MM.1S (cell line): Measurements from ENCODE around the gene C1orf74.

Experiments
- CTCF ChIP-seq: fragments of 300-600 bp; sonication (generic); IDR thresholded peaks from 2 replicates; pipeline ENCODE4 v1.5.1; 2016; ENCODE audit warnings: antibody characterized with exemption, low read length, mixed read lengths
- EZH2 ChIP-seq: fragments of 300-600 bp; sonication (generic); optimal IDR thresholded peaks from 2 replicates; pipeline ENCODE3; 2017; ENCODE audit warnings: low read depth, mild to moderate bottlenecking, antibody characterized with exemption, low read length, mixed read lengths
- EZH2phosphoT487 ChIP-seq: fragments of 300-600 bp; sonication (generic); IDR thresholded peaks from 2 replicates; pipeline ENCODE4 v1.6.1; 2018; ENCODE audit warnings: antibody characterized with exemption, low read length

DNA sequence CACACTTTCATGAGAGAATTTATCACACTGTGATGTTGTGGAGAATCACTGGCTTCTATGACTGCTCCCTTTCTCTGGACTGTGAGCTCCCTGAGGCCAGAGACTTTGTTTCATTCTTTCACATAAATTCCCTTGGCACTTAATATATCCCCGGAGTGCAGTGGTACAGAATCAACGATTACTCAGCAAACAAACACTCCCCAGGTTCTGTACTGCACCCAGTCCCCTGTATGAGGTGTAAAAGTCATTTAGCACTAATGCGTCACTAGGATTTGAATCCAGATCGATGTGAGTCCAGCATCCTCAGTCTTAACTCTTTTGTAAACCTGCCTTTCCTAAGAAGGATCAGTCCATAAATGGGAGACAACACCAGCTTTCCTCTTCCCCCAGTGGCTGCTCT lies 36.6 kb upstream of the C1orf74 start:
- TF ChIP-seq CTCF = no peak
- no peak for TF ChIP-seq EZH2
- TF ChIP-seq EZH2phosphoT487 = no peak
